ENCODE data around the gene RASGRF2. TPM values are rescaled to one million over a fixed set of nuclear protein-coding genes. Genes with fewer than 3 reads are reported as not detected.

RASGRF2 gene
- total and polyA plus RNA-seq, 11 donors, result 3.6 to 16.6 (median 6.3) TPM

DNA sequence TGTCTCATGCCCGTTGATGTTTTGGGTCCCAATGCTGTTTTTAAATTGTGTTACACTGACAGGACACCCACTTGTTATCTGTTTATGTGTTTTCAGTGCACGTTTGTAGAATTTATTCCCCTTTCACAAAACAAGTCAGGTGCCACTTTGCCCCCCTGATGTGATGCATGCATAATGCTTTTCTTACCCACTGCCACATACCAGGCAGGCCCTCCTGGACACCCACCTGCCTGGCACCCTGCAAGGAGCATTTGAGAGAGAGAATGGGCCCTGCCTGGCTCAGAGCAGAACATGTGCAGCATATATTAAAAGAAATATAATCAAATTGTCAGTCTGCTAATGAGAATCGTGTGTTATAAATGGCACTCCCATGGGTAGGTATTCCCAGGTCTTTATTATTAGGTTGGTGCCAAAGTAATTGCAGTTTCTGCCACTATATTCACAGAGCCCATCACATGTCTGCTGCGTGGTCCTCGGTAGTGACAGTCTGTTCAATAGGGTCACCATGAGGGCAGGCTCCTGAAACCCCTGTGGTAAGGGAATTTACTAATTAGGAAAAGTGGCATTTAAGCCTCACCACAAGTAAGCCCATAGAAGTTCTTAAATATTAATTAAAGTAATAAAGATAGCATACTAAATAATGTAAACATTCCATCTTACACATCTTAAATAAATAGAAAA, 220.8 kb downstream of the RASGRF2 start:
- no peaks in the 10 kb centered on the region for H3K4me1 ChIP-seq

DNA sequence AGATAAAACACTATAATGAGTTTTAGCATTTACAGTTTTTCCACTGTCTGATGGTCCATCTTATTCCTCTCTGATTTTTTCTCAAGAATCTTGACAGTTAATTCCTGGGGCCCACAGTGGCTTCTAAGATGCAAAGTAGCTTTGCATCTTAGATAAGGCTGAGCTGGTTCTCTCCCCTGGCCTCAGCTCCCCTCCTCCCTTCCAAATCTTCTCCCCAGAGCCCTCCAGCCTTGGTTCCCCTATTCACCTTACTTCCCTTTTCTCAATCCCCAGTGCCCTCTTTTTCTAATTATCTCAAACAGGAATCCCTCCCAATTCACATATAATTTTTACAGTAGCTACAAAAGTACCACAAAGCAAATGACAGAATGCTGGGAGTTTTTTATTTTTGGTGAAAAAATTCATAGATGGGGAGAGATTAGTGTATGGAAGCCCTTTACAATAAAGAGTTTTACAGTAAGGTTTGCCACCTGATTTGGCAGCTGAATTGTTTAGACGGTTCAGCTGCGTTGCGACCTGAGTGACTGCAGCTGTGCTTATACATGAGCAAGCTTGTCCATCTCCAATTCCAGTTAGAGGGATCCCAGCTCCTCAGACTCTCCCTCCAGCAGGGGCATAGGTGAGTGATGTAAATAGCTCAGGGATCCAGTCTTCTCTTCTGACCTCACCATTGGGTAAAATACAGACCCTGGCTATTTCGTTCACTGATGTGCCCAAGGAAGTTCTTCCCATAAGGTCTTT, 221.6 kb downstream of the RASGRF2 start:
- DNase-seq, result no peak
- 76 to 92% (median 90%) methylated on average over 4 of the region's 4 CpGs for WGBS, 4 donors
- no peak for ATAC-seq
- peaks cover 0 to 36% (median 0%) of the 10 kb centered on the region in 9 donors for H3K36me3 ChIP-seq
- H3K4me3 ChIP-seq, result no peak overlapping the region
- intact Hi-C loops (cut with DNase I), result loop anchor here in 2 of 10 donors (10.0 kb wide), 2 partner anchors 217 to 497 kb away; partner anchors contain the start of gene RASGRF2 (in 1 of the 2)
- TF ChIP-seq, protein P1, sequence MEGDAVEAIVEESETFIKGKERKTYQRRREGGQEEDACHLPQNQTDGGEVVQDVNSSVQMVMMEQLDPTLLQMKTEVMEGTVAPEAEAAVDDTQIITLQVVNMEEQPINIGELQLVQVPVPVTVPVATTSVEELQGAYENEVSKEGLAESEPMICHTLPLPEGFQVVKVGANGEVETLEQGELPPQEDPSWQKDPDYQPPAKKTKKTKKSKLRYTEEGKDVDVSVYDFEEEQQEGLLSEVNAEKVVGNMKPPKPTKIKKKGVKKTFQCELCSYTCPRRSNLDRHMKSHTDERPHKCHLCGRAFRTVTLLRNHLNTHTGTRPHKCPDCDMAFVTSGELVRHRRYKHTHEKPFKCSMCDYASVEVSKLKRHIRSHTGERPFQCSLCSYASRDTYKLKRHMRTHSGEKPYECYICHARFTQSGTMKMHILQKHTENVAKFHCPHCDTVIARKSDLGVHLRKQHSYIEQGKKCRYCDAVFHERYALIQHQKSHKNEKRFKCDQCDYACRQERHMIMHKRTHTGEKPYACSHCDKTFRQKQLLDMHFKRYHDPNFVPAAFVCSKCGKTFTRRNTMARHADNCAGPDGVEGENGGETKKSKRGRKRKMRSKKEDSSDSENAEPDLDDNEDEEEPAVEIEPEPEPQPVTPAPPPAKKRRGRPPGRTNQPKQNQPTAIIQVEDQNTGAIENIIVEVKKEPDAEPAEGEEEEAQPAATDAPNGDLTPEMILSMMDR (IDR thresholded peaks at IDR 0.05), result no peak
- TF ChIP-seq POLR2A (IDR thresholded peaks at IDR 0.05), result no peak
- no peaks in the 10 kb centered on the region for H3K27me3 ChIP-seq
- H3K4me1 ChIP-seq, result no peaks in the 10 kb centered on the region
- H3K27ac ChIP-seq, result no peak overlapping the region
- no peaks in the 10 kb centered on the region for H3K9me3 ChIP-seq

More for the DNA sequence above, 220.8 kb downstream of the RASGRF2 start:
- Histone ChIP-seq H3K4me3 (no peak overlapping the region), H3K27ac (no peak overlapping the region), H3K9me3 (no peaks in the 10 kb centered on the region), H3K36me3 (peaks cover 0 to 36% (median 0%) of the 10 kb centered on the region in 9 donors), H3K27me3 (no peaks in the 10 kb centered on the region)
- ATAC-seq, result no peak
- TF ChIP-seq, protein P1 (IDR thresholded peaks at IDR 0.05), result no peak
- no peak for TF ChIP-seq POLR2A (IDR thresholded peaks at IDR 0.05)
- intact Hi-C loops (cut with DNase I), result loop anchor here in 2 of 10 donors (10.0 kb wide), 2 partner anchors 216 to 496 kb away; partner anchors contain the start of gene RASGRF2 (in 1 of the 2)
- no peak for DNase-seq
- 79 to 83% (median 81%) methylated on average over 5 of the region's 5 CpGs for WGBS, 4 donors

DNA sequence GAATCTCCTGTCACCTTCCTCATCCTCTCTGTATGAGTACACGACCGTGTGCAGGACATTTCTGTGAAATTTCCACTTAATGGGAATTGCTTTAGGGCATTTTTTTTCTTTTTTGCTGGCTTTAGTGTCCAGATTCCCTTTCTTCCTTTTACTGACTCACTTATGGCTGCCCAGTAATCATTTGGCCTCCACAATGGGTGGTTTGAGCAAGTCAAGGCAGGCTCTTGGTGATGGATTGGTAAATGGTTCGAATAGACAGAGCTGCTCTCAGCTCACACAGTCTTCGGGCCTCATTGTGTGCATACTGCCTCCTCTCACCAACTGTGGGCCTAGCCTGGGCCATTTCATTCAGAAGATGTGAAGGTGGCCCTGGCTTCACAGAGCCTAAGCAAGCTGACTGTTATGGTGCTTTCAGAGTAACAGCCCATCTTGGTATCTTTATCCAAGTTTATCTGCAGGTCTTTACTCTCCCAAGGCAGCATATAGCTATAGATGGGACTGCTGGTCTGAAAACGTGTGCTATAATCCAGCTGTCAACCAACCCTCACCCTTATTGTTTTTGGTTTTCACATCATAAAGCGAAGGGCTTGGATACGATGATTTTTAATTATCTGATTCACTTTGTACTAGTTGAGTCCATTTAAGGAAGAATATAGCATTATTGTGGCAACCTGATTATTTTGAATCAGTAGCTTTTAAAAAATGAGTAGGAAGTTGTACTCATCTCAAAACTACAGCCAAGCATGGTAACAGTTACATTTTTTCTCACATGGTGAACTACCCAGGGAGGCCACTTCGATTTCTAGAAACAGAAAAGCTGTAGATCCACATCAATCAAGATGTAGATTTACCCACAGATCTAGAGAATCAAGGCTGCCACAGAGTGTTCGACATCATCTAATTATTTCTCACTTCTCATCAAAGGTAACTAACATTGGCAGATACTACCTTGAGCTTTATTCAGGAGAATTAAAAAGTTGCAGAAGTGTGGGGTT, 222.5 kb downstream of the RASGRF2 start:
- 87 to 90% (median 90%) methylated on average over 9 of the region's 9 CpGs for WGBS, 4 donors
- DNase-seq (no peak), ATAC-seq (no peak)
- Histone ChIP-seq H3K27ac (no peak overlapping the region), H3K4me1 (peaks cover 0 to 6% (median 0%) of the 10 kb centered on the region in 12 donors), H3K9me3 (no peaks in the 10 kb centered on the region), H3K4me3 (no peak overlapping the region), H3K27me3 (no peaks in the 10 kb centered on the region), H3K36me3 (peaks cover 0 to 36% (median 0%) of the 10 kb centered on the region in 9 donors)
- no peak for TF ChIP-seq POLR2A (IDR thresholded peaks at IDR 0.05)
- TF ChIP-seq, protein P1 (IDR thresholded peaks at IDR 0.05), result no peak
- intact Hi-C loops (cut with DNase I), result loop anchor here in 2 of 10 donors (10.0 kb wide), 2 partner anchors 218 to 498 kb away; partner anchors contain the start of gene RASGRF2 (in 1 of the 2)
